ENCODE results near the gene CTAG1B.
"Not testable (repeated sequence)": the region's sequence is repeated elsewhere in the genome, so short reads cannot be mapped to it uniquely, and the experiment has no call there.

DNA sequence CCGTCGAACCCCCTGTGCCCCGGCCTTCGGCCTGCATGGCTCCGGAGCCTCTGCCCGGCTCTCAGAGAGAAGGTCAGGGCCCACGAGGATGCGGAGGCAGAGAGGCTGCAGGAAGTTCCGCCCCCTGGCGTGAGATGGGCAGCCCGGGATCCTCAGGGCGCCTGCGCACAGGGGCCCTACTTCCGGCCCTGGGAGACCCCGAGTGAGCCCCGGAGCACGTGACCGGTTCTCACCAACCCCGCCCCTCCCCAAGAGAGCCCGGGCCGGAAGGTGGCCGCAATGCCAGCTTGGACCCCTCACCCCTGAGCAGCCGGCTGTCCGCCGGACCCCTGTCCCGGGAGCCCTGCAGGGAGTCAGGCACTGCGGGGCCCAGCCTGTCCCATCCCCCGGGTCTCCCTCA, at the start of gene CTAG1B:
- TF ChIP-seq, protein P1, sequence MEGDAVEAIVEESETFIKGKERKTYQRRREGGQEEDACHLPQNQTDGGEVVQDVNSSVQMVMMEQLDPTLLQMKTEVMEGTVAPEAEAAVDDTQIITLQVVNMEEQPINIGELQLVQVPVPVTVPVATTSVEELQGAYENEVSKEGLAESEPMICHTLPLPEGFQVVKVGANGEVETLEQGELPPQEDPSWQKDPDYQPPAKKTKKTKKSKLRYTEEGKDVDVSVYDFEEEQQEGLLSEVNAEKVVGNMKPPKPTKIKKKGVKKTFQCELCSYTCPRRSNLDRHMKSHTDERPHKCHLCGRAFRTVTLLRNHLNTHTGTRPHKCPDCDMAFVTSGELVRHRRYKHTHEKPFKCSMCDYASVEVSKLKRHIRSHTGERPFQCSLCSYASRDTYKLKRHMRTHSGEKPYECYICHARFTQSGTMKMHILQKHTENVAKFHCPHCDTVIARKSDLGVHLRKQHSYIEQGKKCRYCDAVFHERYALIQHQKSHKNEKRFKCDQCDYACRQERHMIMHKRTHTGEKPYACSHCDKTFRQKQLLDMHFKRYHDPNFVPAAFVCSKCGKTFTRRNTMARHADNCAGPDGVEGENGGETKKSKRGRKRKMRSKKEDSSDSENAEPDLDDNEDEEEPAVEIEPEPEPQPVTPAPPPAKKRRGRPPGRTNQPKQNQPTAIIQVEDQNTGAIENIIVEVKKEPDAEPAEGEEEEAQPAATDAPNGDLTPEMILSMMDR (IDR thresholded peaks at IDR 0.05; ENCODE audit: insufficient read depth, low read length): not testable (repeated sequence)
- TF ChIP-seq POLR2AphosphoS5 (IDR thresholded peaks at IDR 0.05; ENCODE audit: low read depth); SPI1 (IDR thresholded peaks at IDR 0.05; ENCODE audit: borderline replicate concordance, low read depth); GABPA (IDR thresholded peaks at IDR 0.05; ENCODE audit: low read depth): not testable (repeated sequence)
- TF ChIP-seq, protein P2, sequence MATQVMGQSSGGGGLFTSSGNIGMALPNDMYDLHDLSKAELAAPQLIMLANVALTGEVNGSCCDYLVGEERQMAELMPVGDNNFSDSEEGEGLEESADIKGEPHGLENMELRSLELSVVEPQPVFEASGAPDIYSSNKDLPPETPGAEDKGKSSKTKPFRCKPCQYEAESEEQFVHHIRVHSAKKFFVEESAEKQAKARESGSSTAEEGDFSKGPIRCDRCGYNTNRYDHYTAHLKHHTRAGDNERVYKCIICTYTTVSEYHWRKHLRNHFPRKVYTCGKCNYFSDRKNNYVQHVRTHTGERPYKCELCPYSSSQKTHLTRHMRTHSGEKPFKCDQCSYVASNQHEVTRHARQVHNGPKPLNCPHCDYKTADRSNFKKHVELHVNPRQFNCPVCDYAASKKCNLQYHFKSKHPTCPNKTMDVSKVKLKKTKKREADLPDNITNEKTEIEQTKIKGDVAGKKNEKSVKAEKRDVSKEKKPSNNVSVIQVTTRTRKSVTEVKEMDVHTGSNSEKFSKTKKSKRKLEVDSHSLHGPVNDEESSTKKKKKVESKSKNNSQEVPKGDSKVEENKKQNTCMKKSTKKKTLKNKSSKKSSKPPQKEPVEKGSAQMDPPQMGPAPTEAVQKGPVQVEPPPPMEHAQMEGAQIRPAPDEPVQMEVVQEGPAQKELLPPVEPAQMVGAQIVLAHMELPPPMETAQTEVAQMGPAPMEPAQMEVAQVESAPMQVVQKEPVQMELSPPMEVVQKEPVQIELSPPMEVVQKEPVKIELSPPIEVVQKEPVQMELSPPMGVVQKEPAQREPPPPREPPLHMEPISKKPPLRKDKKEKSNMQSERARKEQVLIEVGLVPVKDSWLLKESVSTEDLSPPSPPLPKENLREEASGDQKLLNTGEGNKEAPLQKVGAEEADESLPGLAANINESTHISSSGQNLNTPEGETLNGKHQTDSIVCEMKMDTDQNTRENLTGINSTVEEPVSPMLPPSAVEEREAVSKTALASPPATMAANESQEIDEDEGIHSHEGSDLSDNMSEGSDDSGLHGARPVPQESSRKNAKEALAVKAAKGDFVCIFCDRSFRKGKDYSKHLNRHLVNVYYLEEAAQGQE (IDR thresholded peaks at IDR 0.05; ENCODE audit: insufficient replicate concordance, low read depth): not testable (repeated sequence)
